ENCODE results near the gene PNMA6A.
"Not testable (repeated sequence)": the region's sequence is repeated elsewhere in the genome, so short reads cannot be mapped to it uniquely, and the experiment has no call there.

Gene PNMA6A

DNA sequence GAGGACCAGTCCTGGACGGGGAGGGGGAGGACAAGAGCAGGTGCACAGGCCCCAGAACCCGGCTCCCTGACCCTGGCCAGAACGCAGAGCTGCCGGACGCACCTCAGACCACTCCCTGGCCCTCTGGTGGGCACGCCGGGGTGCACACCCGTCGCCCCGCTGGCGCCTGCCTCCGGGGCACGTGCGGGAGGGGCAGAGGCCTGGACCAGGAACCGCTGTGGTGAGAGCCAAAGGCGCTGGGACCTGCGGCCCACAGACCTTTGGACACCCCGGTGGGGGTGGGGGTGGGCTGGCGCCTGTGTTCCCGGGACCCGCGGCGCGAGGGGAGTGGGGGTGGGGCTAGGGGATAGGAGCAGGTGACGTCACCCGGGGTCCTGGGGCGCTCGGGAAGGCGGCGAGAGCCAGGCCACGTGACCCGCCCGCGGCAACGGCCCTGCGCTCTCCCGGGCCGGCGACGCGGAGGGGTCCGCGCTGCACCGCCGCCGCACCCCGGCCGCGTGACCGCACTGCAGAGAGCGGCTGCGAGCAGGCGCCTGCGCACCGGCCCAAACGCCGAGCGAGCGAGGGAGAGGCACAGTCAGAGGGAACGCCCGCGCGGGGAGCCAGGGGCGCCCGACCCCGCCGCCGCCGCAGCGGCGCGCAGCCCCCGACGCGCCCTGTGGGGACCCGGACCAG lies at the start of gene PNMA6A:
Gene PNMA6A, plus strand, starts transcription at position 546 of the 675 bp plus-strand sequence. CDS start 609 bp downstream, outside the sequence.
- DNase-seq (ENCODE audit: low read depth in 1 of 2, low spot score in 1 of 2), result not testable (repeated sequence)

DNA sequence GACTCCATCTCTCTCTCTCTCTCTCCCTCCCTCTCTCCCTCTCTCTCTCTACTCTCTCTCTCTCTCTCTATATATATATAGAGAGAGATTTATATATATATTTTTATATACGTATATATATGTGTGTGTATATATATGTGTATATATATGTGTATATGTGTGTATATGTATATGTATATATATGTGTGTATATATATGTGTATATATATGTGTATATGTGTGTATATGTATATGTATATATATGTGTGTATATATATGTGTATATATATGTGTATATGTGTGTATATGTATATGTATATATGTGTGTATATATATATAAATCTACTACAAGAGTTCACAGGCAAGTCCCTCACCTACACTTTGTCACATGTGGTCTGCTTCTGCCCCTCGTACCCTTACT lies 45.8 kb upstream of the PNMA6A start:
- not testable (repeated sequence) for DNase-seq (ENCODE audit: low read depth in 1 of 2, low spot score in 1 of 2)

DNA sequence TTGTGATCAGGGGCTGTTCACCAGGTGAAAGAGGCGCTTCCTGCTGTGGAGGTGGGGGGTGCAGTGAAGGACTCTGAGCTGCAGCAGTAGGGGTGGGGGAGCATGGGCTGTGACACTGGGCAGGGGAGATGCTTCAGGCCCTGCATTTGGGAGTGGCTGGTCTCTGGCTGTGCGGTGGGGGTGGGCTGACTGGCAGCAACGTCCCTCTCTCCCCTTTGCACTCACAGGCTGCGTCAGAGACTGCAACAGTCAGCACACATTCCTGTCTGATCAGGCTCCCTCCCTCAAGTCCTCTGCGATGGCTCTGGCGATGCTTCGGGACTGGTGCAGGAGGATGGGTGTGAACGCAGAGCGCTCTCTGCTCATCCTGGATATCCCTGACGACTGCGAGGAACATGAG lies 43.8 kb upstream of the PNMA6A start:
- DNase-seq (ENCODE audit: low read depth in 1 of 2, low spot score in 1 of 2), result not testable (repeated sequence)

DNA sequence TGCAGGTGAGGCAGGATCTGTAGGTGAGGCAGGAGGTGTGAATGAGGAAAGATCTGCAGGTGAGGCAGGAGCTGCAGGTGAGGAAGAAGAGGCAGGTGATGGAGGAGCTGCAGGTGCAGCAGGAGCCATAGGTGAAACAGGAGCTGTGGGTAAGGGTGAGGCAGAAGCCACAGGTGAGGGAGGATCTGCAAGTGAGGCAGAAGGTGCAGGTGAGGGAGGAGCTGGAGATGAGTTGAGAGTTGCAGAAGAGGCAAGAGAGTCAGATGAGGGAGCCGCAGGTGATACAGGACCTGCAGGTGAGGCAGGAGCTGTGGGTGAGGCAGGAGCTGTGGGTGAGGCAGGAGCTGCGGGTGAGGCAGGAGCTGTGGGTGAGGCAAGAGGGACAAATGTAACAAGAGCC lies 43.1 kb upstream of the PNMA6A start:
- DNase-seq (ENCODE audit: low read depth in 1 of 2, low spot score in 1 of 2), result no peak

DNA sequence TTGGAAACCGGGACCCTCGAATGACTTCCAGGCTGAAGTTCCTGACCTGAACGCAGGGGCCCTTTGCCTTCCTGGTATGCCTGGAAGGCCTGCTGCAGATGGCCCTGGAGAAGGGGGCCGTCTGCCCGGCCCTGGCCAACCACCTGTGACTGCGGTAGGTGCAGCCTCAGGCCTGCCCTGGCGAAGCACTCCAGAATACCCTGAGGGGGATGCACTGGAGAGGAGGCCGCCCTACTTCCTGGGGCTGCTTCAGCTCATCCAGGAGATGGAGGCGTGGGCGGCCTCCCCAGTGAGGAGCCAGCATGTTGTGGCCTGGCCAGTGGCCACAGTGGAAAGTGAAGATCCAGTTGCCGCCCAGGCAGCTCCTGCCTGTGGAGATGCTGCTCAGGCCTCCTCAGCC lies 42.4 kb upstream of the PNMA6A start:
- DNase-seq (ENCODE audit: low read depth in 1 of 2, low spot score in 1 of 2), result no peak

DNA sequence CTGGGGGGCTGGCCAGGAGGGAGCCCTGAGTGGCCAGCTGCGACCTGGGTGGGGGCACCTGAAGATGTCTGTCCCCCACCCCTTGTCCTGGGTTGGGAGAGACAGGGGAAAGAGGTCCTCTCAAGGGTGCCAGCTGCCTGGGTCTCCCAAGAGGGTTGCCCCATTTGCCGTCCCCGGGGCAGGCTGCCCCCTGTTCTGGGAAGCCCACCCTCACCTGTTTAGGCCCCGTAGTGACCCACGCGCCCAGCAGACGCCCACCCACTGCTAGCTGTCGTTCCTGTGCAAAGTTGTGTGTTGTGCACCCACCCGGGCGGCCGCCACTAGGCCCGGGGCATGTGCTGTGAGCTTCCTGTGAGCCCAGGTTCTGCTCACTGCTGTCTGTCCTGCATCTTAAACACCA lies 41.5 kb upstream of the PNMA6A start:
- no peak for DNase-seq (ENCODE audit: low read depth in 1 of 2, low spot score in 1 of 2)

DNA sequence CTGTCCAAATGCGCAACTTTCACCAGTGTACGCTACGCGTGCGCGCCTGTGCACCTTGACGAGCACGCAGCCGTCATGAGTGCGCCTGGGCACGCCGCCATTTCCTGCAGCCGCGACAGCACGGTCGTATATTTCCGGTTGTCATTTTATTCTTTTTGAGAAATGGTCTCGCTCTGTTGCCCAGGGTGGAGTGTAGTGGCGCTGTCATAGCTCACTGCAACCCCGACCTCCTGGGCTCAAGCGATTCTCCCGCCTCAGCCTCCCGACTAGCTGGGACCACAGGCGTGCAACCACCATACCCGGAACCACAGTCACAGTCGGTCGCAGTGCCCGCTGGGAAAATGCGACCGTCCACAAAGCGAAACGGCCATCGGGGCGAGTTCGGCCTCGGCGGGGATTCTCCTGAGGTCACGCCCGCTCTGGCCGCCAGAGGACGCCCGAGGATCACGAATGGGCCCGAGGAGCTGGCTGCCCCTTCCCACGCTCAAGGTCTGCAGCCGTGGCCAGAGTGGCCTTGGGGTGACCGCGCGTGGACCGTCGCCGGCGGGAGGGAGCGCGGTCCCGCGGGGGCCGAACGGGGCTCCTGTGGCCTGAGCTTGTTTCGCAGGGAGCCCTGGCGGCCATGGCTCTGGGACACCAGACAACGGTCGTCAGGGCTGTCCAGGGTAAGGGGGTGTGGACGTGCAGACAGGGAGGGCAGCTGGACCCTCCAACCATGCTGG lies 39.7 kb upstream of the PNMA6A start:
- DNase-seq (ENCODE audit: low read depth in 1 of 2, low spot score in 1 of 2), result peak; percentile 32 to 43

DNA sequence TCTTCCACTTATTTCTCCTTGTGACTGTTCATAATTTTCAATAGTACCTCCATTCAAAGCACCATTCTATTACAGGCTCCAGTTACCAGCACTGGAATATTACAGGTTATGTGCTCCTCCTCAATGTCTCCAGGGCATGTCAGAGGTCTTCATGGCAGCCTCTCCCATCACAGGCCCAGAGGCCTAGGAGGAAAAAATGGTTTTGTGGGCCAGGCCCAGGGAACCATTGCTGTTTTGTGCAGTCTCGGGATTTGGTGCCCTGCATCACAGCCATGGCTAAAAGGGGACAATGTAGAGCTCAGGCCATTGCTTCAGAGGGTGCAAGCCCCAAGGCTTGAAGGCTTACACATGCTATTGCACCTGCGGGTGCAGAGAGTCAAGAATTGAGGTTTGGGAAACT lies 23.2 kb upstream of the PNMA6A start:
- no peak for DNase-seq (ENCODE audit: low read depth in 1 of 2, low spot score in 1 of 2)

DNA sequence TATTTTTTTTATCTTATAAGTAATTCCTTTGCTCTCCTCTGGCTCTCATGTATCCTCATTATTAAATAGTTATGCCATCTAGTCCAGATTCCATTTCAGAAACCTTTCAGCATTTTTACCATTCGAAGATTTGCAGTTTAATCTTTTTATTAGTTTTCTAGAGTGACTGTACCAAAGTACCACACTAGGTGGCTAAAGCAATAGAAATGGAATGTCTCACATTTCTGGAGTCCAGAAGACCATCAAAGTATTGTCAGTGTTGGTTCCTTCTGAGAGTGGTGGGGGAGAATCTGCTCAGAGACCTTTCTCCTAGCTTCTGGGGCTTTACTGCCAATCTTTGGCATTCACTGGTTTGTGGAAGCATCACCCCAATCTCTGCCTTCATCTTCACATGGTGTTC lies 19.7 kb upstream of the PNMA6A start:
- DNase-seq (ENCODE audit: low read depth in 1 of 2, low spot score in 1 of 2), result no peak

DNA sequence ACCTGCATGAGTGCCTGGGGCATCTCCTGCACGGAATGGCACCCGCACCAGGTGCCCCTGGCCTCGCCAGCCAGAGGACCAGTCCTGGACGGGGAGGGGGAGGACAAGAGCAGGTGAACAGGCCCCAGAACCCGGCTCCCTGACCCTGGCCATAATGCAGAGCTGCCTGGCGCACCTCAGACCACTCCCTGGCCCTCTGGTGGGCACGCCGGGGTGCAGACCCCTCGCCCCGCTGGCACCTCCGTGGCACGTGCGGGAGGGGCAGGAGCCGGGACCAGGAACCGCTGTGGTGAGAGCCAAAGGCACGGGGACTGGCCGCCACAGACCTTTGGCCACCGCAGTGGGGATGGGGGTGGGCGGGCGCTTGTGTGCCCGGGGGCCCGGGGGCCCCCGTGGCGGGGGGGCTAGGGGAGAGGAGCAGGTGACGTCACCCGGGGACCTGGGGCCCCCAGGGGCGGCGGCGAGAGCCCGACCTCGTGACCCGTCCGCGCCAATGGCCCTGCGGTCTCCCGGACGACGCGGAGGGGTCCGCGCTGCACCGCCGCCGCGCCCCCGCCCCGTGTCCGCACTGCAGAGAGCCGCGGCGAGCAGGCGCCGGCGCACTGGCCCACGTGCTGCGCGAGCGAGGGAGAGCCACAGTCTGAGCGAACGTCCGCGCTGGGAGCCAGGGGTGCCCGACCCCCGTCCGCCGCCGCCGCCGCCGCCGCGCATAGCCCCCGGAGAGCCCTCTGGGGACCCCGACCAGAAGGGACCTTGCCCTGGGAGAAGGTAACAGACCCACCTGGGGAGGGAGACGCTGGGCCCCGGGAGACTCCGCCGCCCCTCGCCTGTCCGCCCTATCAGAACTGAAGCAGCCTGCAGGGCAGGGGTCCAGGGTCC lies 16.1 kb upstream of the PNMA6A start, which contains the start of gene PNMA3:
Gene PNMA3, plus strand, starts transcription at position 600 of the 879 bp plus-strand sequence. CDS start 586 bp downstream, outside the sequence.
- DNase-seq (ENCODE audit: low read depth in 1 of 2, low spot score in 1 of 2), result no peak

DNA sequence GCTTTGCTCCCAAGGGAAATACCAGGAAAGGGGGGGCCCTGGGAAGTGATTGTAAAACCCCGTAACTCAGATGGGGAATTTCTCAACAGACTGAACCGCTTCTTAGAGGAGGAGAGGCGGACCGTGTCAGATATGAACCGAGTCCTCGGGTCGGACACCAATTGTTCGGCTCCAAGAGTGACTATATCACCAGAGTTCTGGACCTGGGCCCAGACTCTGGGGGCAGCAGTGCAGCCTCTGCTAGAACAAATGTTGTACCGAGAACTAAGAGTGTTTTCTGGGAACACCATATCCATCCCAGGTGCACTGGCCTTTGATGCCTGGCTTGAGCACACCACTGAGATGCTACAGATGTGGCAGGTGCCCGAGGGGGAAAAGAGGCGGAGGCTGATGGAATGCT lies 15.0 kb upstream of the PNMA6A start:
- no peak for DNase-seq (ENCODE audit: low read depth in 1 of 2, low spot score in 1 of 2)

DNA sequence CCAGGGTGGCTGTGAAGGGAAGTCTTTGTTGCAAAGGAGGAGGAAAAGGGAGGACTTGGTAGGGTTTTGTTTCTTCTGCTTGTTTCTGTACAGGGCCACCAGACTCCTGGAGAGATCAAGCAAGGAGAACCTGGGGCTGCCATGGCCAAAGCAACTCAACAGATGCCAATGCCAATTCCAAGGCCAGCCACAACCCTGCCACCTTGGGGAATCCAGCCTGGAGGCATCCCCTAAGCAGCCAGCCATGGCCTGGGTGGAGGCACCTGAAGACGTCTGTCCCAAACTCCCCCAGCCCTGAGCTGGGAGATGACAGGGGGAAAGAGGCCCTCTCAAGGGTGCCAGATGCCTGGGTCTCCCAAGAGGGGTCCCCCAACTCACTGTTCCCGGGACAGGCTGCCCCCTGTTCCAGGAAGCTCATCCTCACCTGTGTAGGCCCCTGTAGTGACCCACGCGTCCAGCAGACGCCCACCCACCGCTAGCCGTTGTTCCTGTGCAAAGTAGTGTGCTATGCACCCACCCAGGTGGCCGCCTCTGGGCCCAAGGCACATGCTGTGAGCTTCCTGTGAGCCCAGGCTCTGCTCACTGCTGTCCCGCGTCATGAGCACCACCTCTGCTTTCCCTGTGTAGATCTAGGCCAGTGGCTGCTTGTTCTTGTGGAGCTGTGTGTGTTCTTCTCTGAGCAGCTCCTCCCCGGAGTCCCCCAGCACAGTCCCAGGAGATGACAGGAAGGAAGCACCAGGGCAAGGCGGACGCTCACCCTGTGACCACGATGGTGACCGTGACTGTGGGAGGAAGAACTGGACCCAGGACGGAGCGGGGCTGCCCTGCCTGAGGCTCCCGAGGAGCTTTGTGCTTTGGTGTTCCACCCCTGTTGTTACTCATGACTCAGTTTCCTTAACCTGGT lies 12.8 kb upstream of the PNMA6A start:
- DNase-seq (ENCODE audit: low read depth in 1 of 2, low spot score in 1 of 2), result no peak

DNA sequence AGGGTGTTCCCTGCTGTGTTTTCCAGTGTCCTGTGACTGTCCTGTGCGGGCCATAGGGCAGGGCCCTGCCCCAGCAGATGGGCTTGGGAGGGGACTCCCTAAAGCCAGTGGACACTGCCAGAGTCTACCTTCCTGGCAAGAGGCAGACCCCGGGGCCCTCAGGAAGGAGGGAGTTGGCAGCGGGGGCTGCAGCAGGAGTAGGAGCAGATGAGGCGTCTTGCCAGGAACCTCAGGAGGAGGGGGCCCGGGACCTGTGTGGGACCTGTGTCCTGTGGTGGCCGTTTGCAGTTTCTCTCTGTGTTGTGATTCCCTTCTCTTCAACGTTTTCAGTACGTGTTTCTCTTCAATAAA lies 12.2 kb upstream of the PNMA6A start:
- no peak for DNase-seq (ENCODE audit: low read depth in 1 of 2, low spot score in 1 of 2)

DNA sequence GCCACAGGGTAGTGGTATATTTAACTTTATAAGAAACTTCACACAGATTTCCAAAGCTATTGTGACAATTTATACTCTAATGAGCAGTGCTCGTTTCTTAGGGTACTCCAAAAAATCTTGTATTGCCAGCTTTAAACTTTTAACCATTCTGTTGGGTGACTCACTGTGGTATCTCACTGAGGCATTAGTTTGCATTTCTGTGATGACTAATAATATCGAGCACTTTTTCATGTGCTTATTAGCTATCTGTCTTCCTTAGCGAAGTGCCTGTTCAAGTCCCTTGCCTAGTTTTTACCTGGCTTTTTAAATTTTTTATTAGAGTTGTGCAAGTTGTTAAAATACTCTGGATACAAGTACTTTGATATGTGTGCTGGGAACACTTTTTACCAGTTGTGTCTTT lies 10.5 kb upstream of the PNMA6A start:
- no peak for DNase-seq (ENCODE audit: low read depth in 1 of 2, low spot score in 1 of 2)

DNA sequence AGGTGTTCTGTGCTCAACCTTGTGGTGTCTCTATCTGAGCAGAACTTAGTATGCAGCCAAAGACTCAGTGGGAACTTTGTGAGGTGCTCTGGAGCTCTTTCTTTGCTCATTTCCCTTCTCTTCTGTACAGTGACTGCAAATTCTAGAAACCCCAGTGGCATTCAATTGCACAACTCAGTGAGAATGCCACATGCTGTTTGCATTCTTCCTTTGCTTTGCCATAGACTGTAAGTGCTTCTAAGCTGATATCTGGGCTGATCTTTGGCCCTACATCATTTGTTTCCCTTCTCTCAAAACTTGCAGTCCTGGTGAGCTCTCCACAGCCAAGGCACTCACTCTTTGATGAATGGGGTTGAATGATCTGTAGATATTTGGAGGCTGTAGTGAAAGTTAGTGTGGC lies 8.9 kb upstream of the PNMA6A start:
- DNase-seq (ENCODE audit: low read depth in 1 of 2, low spot score in 1 of 2), result no peak

DNA sequence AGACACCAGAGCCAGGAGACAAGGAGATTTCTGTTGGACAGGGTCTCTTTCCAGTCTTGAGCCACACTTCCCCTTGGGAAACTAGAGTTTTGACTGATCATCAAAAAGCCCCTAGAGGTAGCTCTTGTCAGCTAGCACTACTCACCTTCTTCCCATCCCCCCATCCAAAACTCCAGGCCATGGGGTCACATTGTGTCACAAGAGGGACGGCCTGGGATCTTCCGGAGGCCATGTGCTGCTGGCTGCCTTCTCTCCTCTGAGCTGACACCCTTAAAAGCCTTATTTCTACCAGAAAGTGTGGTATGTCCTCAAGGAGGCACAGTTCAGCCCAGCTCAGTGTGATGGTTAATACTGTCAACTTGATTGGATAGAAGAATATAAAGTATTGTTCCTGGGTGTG lies 8.2 kb upstream of the PNMA6A start:
- DNase-seq (ENCODE audit: low read depth in 1 of 2, low spot score in 1 of 2), result no peak

DNA sequence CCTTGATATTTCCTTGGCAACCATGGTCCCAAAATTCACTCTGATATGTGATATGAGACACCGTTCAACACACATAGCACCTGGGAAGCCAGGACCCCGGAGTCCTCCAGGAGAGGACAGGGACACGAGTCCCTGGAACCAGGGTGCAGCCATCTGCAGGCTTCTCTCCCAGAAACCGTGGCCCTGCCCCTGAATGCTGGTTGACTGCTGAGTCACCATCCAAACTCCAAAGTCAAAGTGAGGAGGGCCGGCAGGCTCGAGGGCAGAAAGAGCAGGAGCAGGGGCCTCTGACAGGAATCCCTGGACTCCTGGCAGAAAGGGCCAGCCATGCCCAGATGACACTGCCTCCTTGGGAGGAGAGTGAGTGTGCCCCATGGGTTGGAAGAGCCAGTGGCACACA lies 6.9 kb upstream of the PNMA6A start:
- DNase-seq (ENCODE audit: low read depth in 1 of 2, low spot score in 1 of 2), result no peak

DNA sequence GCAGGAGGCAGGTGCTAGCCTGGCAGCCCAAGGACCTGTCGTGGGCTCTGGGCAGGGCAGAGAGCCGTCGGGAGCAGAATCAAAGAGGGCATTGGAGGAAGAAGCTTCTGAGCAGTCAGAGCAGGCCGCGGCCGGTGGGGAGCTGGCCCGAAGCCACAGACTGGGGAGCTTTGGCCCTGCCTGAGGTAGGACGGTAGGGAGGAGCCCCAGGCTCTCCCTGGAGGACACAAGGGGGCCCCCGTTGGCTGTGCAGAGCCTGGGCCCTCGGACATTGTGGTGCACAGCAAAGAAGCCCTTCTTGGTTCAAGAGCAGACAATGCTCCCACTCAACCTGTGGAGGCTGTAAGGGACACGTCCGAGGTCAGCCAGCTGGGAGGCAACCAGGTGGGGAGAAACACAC lies 5.9 kb upstream of the PNMA6A start:
- DNase-seq (ENCODE audit: low read depth in 1 of 2, low spot score in 1 of 2), result not testable (repeated sequence)

DNA sequence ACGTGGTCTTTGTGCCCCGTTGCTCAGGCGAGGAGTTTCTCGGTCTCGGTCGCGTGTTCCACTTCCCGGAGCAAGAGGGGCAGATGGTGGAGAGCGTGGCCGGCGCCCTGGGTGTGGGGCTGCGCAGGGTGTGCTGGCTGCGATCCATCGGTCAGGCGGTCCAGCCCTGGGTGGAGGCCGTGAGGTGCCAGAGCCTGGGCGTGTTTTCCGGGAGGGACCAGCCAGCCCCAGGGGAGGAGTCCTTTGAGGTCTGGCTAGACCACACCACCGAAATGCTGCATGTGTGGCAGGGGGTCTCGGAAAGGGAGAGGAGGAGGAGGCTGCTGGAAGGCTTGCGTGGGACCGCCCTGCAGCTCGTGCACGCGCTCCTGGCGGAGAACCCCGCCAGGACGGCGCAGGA lies 1.1 kb downstream of the PNMA6A start:
- DNase-seq (ENCODE audit: low read depth in 1 of 2, low spot score in 1 of 2), result not testable (repeated sequence)

DNA sequence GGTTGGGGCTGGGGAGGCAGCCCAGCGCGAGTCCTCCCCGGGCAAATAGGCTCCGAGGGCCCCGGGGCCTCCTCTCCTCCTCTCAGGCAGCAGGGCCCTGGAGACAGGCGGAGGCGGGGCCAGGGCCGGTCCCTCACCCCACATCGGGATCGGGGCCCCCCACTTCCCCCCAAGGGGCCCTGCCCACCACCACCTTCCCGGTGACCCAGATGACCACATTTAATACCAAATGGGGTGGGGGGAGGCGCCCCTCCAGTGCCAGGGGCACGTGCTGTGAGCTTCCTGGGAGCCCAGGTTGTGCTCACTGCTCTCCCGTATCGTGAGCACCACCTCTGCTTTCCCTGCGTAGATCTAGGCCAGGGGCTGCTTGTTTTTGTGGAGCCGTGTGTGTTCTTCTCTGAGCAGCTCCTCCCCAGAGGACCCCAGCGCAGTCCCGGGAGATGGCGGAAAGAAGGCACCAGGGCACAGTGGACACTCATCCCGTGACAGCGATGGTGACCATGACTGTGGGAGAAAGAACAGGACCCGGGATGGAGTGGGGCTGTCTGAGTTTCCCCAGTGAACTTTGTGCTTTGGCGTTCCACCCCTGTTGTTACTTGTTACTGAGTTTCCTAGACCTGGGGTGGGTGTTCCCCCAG lies 2.1 kb downstream of the PNMA6A start:
- no peak for DNase-seq (ENCODE audit: low read depth in 1 of 2, low spot score in 1 of 2)
